K562 (cell line): Measurements from ENCODE around the gene GLB1L2. TPM values are rescaled to one million over a fixed set of nuclear protein-coding genes. Genes with fewer than 3 reads are reported as not detected.

Experiments
- KDM5B ChIP-seq: fragments of 200-600 bp; sonication (generic); IDR thresholded peaks from 2 replicates; pipeline ENCODE4 v1.6.1; 2012; ENCODE audit warnings: low read depth, mild to moderate bottlenecking, moderate library complexity, low read length, control low read depth, inconsistent platforms; ENCODE audit not compliant: insufficient replicate concordance
- KLF10 ChIP-seq: fragments of 250-450 bp; sonication (Bioruptor Pico); IDR thresholded peaks from 2 replicates; pipeline ENCODE4 v1.6.1; 2021; ENCODE audit warnings: matching md5 sums
- MTA1 ChIP-seq: fragments of 450-650 bp; IDR thresholded peaks from 2 replicates; pipeline ENCODE4 v1.6.1; 2017; ENCODE audit warnings: borderline replicate concordance
- MXI1 ChIP-seq: IDR thresholded peaks from 2 replicates; pipeline ENCODE4 v1.6.1; 2011; ENCODE audit warnings: low read depth, mild to moderate bottlenecking, improper control_type of control experiment, low read length
- NFYB ChIP-seq: IDR thresholded peaks from 2 replicates; pipeline ENCODE4 v1.6.1; 2011; ENCODE audit warnings: mild to moderate bottlenecking, moderate library complexity; ENCODE audit not compliant: insufficient read length; ENCODE audit errors: extremely low read depth
- POLR2AphosphoS5 ChIP-seq: IDR thresholded peaks from 2 replicates; pipeline ENCODE4 v1.6.1; 2011; ENCODE audit warnings: mild to moderate bottlenecking, low read depth, low read length, moderate library complexity; ENCODE audit not compliant: control insufficient read depth, insufficient read depth
- POLR2G ChIP-seq: fragments of 200-400 bp; formaldehyde crosslinking; IDR thresholded peaks from 2 replicates; pipeline ENCODE4 v1.6.1; 2017; ENCODE audit warnings: low read depth, mild to moderate bottlenecking, antibody characterized with exemption, low read length, moderate library complexity
- SIX5 ChIP-seq, 2 experiments: IDR thresholded peaks; 2 replicates each; pipeline ENCODE4 v1.6.1; 2011; ENCODE audit warnings: low read length in 2 of 2, borderline replicate concordance in 1 of 2, low read depth in 1 of 2, mild to moderate bottlenecking in 1 of 2, moderate library complexity in 1 of 2; ENCODE audit not compliant: insufficient read depth in 1 of 2
- ZNF197 ChIP-seq: fragments of 200-800 bp; sonication (Bioruptor generic); IDR thresholded peaks from 2 replicates; pipeline ENCODE4 v1.6.1; 2016; ENCODE audit warnings: low read depth, missing genetic modification characterization, missing compliant biosample characterization
- ZNF282 ChIP-seq: sonication (generic); formaldehyde crosslinking; IDR thresholded peaks from 2 replicates; pipeline ENCODE4 v1.8.1; 2023; ENCODE audit warnings: missing genetic modification reagents
- ZNF445 ChIP-seq: fragments of 250-450 bp; sonication (Bioruptor Pico); IDR thresholded peaks from 2 replicates; pipeline ENCODE4 v1.4.0; 2020; ENCODE audit warnings: low read depth, mild to moderate bottlenecking, moderate library complexity
- polyA plus RNA-seq, 8 experiments: library from polyadenylated mRNA; depleted of rRNA in 4 of 8; stranded (reverse) in 5 of 8; unstranded in 3 of 8; fragments of >200 nt; fragmentation: Nextera tagmentation in 2 of 8; fragmentation: Illumina TruSeq in 1 of 8; extraction: Ambion mirVana in 2 of 8; extraction: Trizol in 1 of 8; gene quantifications; 2 replicates each; pipeline versions ENCODE4 v1.2.1 to v1.2.3, GENCODE V29; 2011 to 2014; ENCODE audit warnings: inconsistent platforms in 1 of 8, missing spikeins in 1 of 8
- total RNA-seq, 7 experiments: library from RNA; depleted of rRNA in 6 of 7; stranded (reverse); fragments of >200 nt in 6 of 7; fragmentation: Illumina TruSeq in 2 of 7; extraction: Trizol in 2 of 7; gene quantifications; 2 replicates each; pipeline versions ENCODE4 v1.2.1 to v1.2.3, GENCODE V29; 2011 to 2021; ENCODE audit warnings: low replicate concordance in 1 of 7
- TF ChIP-seq, protein P1 (sequence below): fragments of 150-350 bp; IDR thresholded peaks from 2 replicates; pipeline ENCODE4 v1.6.1; 2014; ENCODE audit warnings: low read depth, mild to moderate bottlenecking, low read length, borderline replicate concordance
- TF ChIP-seq, protein P2 (sequence below): fragments of 200-800 bp; sonication (Bioruptor generic); IDR thresholded peaks from 2 replicates; pipeline ENCODE4 v1.6.1; 2017; ENCODE audit warnings: missing genetic modification characterization, missing compliant biosample characterization
- TF ChIP-seq, protein P3 (sequence below): fragments of 250-450 bp; sonication (Bioruptor Pico); IDR thresholded peaks from 2 replicates; pipeline ENCODE4 v1.5.0; 2022; ENCODE audit warnings: mild to moderate bottlenecking
- TF ChIP-seq, protein P4 (sequence below): sonication (generic); formaldehyde crosslinking; IDR thresholded peaks from 2 replicates; pipeline ENCODE4 v1.8.0; 2022; ENCODE audit warnings: mild to moderate bottlenecking, missing genetic modification reagents

GLB1L2 gene
- total and polyA plus RNA-seq, 9 of the 15 experiments (the other 6 are each of a cell fraction or from before 2014, with no cell fraction given) = 0.84 to 21.4 (median 13.8) TPM

DNA sequence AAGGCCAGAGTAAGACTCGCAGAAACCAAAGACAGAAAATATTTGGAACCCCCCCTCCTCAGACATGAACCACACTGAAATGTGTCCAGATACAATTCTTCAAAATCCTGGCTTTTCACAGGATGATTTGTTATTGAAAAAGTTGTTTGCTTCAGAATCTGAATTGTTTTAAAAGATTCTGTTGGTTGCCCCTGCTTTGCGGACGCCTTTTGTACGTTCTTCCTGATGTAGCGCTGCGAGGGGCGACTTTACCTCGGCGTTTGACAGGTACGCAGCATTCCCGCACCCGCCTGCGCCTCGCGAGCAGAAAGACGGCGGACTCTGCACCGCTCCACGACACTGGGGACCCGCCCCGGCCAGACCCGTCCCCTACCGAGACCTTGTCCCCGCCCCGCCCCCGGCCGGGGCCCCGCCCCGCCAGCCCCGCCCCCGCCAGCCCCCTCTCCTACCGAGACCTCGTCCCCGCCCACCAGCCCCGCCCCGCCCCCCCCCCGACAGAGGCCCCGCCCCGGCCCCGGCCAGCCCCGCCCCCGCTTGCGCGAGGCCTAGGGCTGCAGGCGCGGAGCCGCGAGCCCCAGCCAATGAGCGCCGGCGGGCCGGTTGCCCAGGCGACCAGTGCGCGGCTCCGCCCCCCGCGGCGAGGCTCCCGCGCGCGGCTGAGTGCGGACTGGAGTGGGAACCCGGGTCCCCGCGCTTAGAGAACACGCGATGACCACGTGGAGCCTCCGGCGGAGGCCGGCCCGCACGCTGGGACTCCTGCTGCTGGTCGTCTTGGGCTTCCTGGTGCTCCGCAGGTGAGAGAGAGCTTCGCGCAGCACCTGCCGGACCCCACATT lies at the start of gene GLB1L2 (continued):
- TF ChIP-seq ZNF282 (CRISPR knock-in tag) = peak; percentile 86; the same call in 1 of the 2 replicates
- TF ChIP-seq, protein P1, sequence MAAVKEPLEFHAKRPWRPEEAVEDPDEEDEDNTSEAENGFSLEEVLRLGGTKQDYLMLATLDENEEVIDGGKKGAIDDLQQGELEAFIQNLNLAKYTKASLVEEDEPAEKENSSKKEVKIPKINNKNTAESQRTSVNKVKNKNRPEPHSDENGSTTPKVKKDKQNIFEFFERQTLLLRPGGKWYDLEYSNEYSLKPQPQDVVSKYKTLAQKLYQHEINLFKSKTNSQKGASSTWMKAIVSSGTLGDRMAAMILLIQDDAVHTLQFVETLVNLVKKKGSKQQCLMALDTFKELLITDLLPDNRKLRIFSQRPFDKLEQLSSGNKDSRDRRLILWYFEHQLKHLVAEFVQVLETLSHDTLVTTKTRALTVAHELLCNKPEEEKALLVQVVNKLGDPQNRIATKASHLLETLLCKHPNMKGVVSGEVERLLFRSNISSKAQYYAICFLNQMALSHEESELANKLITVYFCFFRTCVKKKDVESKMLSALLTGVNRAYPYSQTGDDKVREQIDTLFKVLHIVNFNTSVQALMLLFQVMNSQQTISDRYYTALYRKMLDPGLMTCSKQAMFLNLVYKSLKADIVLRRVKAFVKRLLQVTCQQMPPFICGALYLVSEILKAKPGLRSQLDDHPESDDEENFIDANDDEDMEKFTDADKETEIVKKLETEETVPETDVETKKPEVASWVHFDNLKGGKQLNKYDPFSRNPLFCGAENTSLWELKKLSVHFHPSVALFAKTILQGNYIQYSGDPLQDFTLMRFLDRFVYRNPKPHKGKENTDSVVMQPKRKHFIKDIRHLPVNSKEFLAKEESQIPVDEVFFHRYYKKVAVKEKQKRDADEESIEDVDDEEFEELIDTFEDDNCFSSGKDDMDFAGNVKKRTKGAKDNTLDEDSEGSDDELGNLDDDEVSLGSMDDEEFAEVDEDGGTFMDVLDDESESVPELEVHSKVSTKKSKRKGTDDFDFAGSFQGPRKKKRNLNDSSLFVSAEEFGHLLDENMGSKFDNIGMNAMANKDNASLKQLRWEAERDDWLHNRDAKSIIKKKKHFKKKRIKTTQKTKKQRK = no peak
- TF ChIP-seq ZNF197 = no peak
- peak; percentile 72 for TF ChIP-seq POLR2G
- no peak for TF ChIP-seq SIX5 (IDR thresholded peaks at IDR 0.05; ENCODE audit: borderline replicate concordance in 1 of 2, insufficient read depth in 1 of 2, low read depth in 1 of 2, low read length in 2 of 2)
- no peak for TF ChIP-seq ZNF445 (CRISPR knock-in tag)
- no peak for TF ChIP-seq MTA1
- peak; percentile 58; the same call in 1 of the 2 replicates for TF ChIP-seq MXI1
- TF ChIP-seq, protein P2, sequence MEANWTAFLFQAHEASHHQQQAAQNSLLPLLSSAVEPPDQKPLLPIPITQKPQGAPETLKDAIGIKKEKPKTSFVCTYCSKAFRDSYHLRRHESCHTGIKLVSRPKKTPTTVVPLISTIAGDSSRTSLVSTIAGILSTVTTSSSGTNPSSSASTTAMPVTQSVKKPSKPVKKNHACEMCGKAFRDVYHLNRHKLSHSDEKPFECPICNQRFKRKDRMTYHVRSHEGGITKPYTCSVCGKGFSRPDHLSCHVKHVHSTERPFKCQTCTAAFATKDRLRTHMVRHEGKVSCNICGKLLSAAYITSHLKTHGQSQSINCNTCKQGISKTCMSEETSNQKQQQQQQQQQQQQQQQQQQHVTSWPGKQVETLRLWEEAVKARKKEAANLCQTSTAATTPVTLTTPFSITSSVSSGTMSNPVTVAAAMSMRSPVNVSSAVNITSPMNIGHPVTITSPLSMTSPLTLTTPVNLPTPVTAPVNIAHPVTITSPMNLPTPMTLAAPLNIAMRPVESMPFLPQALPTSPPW (CRISPR knock-in tag) = peak; percentile 86
- peak; percentile 34 for TF ChIP-seq KDM5B
- TF ChIP-seq, protein P3, sequence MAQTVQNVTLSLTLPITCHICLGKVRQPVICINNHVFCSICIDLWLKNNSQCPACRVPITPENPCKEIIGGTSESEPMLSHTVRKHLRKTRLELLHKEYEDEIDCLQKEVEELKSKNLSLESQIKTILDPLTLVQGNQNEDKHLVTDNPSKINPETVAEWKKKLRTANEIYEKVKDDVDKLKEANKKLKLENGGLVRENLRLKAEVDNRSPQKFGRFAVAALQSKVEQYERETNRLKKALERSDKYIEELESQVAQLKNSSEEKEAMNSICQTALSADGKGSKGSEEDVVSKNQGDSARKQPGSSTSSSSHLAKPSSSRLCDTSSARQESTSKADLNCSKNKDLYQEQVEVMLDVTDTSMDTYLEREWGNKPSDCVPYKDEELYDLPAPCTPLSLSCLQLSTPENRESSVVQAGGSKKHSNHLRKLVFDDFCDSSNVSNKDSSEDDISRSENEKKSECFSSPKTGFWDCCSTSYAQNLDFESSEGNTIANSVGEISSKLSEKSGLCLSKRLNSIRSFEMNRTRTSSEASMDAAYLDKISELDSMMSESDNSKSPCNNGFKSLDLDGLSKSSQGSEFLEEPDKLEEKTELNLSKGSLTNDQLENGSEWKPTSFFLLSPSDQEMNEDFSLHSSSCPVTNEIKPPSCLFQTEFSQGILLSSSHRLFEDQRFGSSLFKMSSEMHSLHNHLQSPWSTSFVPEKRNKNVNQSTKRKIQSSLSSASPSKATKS (CRISPR knock-in tag) = no peak
- no peak for TF ChIP-seq POLR2AphosphoS5
- TF ChIP-seq KLF10 (CRISPR knock-in tag) = no peak
- TF ChIP-seq, protein P4, sequence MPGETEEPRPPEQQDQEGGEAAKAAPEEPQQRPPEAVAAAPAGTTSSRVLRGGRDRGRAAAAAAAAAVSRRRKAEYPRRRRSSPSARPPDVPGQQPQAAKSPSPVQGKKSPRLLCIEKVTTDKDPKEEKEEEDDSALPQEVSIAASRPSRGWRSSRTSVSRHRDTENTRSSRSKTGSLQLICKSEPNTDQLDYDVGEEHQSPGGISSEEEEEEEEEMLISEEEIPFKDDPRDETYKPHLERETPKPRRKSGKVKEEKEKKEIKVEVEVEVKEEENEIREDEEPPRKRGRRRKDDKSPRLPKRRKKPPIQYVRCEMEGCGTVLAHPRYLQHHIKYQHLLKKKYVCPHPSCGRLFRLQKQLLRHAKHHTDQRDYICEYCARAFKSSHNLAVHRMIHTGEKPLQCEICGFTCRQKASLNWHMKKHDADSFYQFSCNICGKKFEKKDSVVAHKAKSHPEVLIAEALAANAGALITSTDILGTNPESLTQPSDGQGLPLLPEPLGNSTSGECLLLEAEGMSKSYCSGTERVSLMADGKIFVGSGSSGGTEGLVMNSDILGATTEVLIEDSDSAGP (CRISPR knock-in tag) = no peak
- peak; percentile 72 for TF ChIP-seq NFYB
